GM18502 (cell line): ENCODE results near the gene TMEM219.
"Not testable (repeated sequence)": the region's sequence is repeated elsewhere in the genome, so short reads cannot be mapped to it uniquely, and the experiment has no call there.

ENCODE experiments used
- ATAC-seq: cut with Tn5 transposase; IDR thresholded peaks from one replicate; pipeline ENCODE4 v1.9.1; 2021; ENCODE audit warnings: mild to moderate bottlenecking; ENCODE audit not compliant: unreplicated experiment, poor library complexity

TMEM219 gene

GRCh38 chr16:30009085-30009862, 47.4 kb downstream of the TMEM219 start:
- ATAC-seq, result no peak

GRCh38 chr16:30009990-30010843, 48.3 kb downstream of the TMEM219 start:
- no peak for ATAC-seq

- ATAC-seq, result no peak
Measured at GRCh38 chr16:30010844-30011713, 49.2 kb downstream of the TMEM219 start, which contains the start of gene DOC2A. TSS of gene DOC2A (minus strand) at chr16:30011027. CDS start at chr16:30010222, 805 bp downstream.

GRCh38 chr16:30011714-30012504, 50.0 kb downstream of the TMEM219 start:
- no peak for ATAC-seq

GRCh38 chr16:30012598-30012997, 50.7 kb downstream of the TMEM219 start:
- ATAC-seq, result not testable (repeated sequence)

GRCh38 chr16:30015450-30015849, 53.6 kb downstream of the TMEM219 start:
- ATAC-seq, result not testable (repeated sequence)

GRCh38 chr16:30016555-30017276, 54.8 kb downstream of the TMEM219 start:
- ATAC-seq, result no peak

- no peak for ATAC-seq
Measured at GRCh38 chr16:30017277-30017656, 55.4 kb downstream of the TMEM219 start.

GRCh38 chr16:30017937-30018336, 56.1 kb downstream of the TMEM219 start:
- not testable (repeated sequence) for ATAC-seq

- no peak for ATAC-seq
Measured at GRCh38 chr16:30018731-30019158, 56.9 kb downstream of the TMEM219 start.
